Measurements from ENCODE around the gene WNT7B.

The WNT7B gene

GRCh38 chr22:45925811-45926351 lies 51.1 kb downstream of the WNT7B start:
- ATAC-seq (replicated peaks) (no peak), DNase-seq (no peak)
- H3K27me3 Mint-ChIP-seq, result peaks cover 8 to 28% of the 10 kb centered on the region in 2 donors
- no peak overlapping the region for H3K4me3 Mint-ChIP-seq
- H3K4me1 Mint-ChIP-seq (ENCODE audit: low read depth in 2 of 2), result no peaks in the 10 kb centered on the region
- no peak overlapping the region for H3K27ac Mint-ChIP-seq
- no peaks in the 10 kb centered on the region for H3K9me3 Mint-ChIP-seq
- H3K36me3 Mint-ChIP-seq (ENCODE audit: insufficient read depth), result peaks cover 3% of the 10 kb centered on the region

DNA sequence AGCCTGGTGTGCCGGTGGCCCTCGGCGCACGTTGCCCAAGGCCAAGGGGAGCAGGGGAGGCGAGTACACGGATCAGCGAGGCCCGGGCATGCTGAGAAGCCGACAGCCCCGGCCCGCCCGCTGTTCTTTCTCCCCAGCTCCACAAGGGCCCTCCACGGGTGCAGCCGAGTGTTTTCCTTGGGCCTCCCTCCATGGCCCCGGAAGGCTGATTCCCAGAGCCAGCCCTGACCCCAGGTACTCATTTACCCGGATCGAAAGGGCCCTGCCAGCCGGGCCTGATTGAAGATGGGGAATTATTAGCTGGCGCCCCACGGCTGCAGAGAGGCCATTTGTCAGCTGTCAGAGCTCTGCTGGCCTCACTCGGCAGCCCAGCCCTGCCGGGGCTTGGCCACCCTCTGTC lies 53.1 kb downstream of the WNT7B start:
- ATAC-seq (replicated peaks) (no peak), DNase-seq (no peak)
- H3K9me3 Mint-ChIP-seq, result no peaks in the 10 kb centered on the region
- no peak overlapping the region for H3K4me3 Mint-ChIP-seq
- peaks cover 3% of the 10 kb centered on the region for H3K36me3 Mint-ChIP-seq (ENCODE audit: insufficient read depth)
- peaks cover 5 to 13% of the 10 kb centered on the region in 2 donors for H3K27me3 Mint-ChIP-seq
- H3K4me1 Mint-ChIP-seq (ENCODE audit: low read depth in 2 of 2), result no peaks in the 10 kb centered on the region
- H3K27ac Mint-ChIP-seq, result no peak overlapping the region

- Mint-ChIP-seq H3K36me3 (ENCODE audit: insufficient read depth) (peaks cover 3% of the 10 kb centered on the region), H3K4me1 (ENCODE audit: low read depth in 2 of 2) (no peaks in the 10 kb centered on the region), H3K4me3 (no peak overlapping the region), H3K9me3 (no peaks in the 10 kb centered on the region), H3K27ac (no peak overlapping the region), H3K27me3 (peaks cover 5 to 11% of the 10 kb centered on the region in 2 donors)
- no peak for DNase-seq
- ATAC-seq (replicated peaks), result no peak
Observed at GRCh38 chr22:45923212-45923611, 53.8 kb downstream of the WNT7B start.

GRCh38 chr22:45922661-45923060 lies 54.3 kb downstream of the WNT7B start:
- no peak overlapping the region for H3K4me3 Mint-ChIP-seq
- H3K36me3 Mint-ChIP-seq (ENCODE audit: insufficient read depth), result peaks cover 3% of the 10 kb centered on the region
- no peak for ATAC-seq (replicated peaks)
- H3K27ac Mint-ChIP-seq, result no peak overlapping the region
- no peaks in the 10 kb centered on the region for H3K9me3 Mint-ChIP-seq
- no peaks in the 10 kb centered on the region for H3K4me1 Mint-ChIP-seq (ENCODE audit: low read depth in 2 of 2)
- H3K27me3 Mint-ChIP-seq, result peaks cover 8 to 17% of the 10 kb centered on the region in 2 donors
- DNase-seq, result no peak

DNA sequence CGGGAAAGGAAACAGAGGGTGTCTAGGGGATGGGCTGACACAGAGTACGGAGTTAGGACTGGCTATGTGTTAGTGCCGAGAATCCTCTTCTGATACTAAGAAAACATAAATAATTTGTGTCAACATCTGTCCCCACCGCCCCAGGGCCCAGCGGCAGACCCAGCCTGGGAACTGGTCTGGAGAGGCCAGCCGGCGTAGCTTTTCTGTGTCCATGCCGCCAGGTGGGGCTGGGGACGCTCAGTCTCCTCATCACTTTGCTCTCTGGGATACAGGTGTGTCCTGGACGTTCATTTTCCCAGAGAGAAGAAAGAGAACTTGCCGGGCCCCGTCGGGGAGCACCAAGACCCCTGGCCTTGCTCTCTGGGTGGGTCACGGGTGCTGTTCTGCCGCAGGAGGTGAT lies 54.7 kb downstream of the WNT7B start:
- no peak for ATAC-seq (replicated peaks)
- peaks cover 12 to 21% of the 10 kb centered on the region in 2 donors for H3K27me3 Mint-ChIP-seq
- no peaks in the 10 kb centered on the region for H3K4me1 Mint-ChIP-seq (ENCODE audit: low read depth in 2 of 2)
- peaks cover 3% of the 10 kb centered on the region for H3K36me3 Mint-ChIP-seq (ENCODE audit: insufficient read depth)
- H3K27ac Mint-ChIP-seq, result no peak overlapping the region
- no peak overlapping the region for H3K4me3 Mint-ChIP-seq
- DNase-seq, result no peak
- H3K9me3 Mint-ChIP-seq, result no peaks in the 10 kb centered on the region

GRCh38 chr22:45919504-45920286 lies 57.3 kb downstream of the WNT7B start:
- Mint-ChIP-seq H3K9me3 (no peaks in the 10 kb centered on the region), H3K27me3 (peaks cover 13 to 29% of the 10 kb centered on the region in 2 donors), H3K4me1 (ENCODE audit: low read depth in 2 of 2) (no peaks in the 10 kb centered on the region), H3K4me3 (no peak overlapping the region), H3K27ac (no peak overlapping the region), H3K36me3 (ENCODE audit: insufficient read depth) (peaks cover 3% of the 10 kb centered on the region)
- DNase-seq, result no peak
- ATAC-seq (replicated peaks), result no peak

DNA sequence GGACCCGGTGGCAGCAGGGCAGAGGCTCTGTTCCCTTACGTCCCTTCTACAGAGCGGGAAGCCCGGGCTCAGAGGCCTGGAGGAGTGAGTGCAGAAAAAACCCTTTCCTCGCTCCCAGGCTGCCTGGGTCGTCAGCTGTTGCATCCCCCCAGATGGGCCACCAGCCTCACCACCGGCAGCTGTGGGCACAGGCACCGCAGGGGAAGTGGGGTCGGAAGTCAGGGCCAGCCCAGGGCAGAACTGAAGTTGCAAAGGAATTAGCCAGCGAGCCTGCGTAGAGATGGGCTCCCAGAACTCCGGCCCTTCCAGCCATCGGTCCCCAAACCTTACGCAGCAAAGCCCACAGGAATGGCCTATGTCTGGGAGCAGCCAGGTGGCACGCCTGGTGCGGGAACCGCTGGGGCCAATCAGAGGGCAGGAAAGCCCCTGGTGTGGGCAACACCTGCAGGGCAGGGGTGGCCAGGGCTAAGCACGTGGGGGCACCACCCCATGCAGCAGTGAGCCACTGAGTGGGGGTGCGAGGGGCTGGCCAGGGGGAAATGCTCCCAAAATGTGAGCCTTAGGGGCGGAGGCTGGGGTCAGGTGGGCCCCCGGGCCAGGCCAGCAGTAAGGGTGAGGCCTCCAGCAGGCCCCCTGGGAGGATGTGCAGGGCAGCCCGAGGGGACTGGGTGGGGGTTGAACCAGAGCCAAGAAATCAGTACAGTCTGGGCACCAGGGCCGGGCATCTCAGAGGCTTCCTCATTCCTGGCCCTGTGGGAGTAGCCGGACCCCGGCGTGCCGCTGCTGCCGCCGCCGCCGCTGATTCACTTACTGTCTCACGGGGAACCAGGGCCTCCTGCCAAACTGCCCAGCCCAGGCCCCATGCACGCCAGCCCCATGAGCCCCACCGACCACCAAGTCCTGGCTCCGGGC lies 58.2 kb downstream of the WNT7B start:
- peaks cover 4 to 7% of the 10 kb centered on the region in 2 donors for H3K9me3 Mint-ChIP-seq
- ATAC-seq (replicated peaks) (no peak), DNase-seq (no peak)
- peaks cover 3 to 4% of the 10 kb centered on the region in 2 donors for H3K4me1 Mint-ChIP-seq (ENCODE audit: low read depth in 2 of 2)
- H3K4me3 Mint-ChIP-seq, result no peak overlapping the region
- H3K27me3 Mint-ChIP-seq, result peaks cover 18 to 28% of the 10 kb centered on the region in 2 donors
- H3K36me3 Mint-ChIP-seq (ENCODE audit: insufficient read depth), result peaks cover 3% of the 10 kb centered on the region
- H3K27ac Mint-ChIP-seq, result no peak overlapping the region

DNA sequence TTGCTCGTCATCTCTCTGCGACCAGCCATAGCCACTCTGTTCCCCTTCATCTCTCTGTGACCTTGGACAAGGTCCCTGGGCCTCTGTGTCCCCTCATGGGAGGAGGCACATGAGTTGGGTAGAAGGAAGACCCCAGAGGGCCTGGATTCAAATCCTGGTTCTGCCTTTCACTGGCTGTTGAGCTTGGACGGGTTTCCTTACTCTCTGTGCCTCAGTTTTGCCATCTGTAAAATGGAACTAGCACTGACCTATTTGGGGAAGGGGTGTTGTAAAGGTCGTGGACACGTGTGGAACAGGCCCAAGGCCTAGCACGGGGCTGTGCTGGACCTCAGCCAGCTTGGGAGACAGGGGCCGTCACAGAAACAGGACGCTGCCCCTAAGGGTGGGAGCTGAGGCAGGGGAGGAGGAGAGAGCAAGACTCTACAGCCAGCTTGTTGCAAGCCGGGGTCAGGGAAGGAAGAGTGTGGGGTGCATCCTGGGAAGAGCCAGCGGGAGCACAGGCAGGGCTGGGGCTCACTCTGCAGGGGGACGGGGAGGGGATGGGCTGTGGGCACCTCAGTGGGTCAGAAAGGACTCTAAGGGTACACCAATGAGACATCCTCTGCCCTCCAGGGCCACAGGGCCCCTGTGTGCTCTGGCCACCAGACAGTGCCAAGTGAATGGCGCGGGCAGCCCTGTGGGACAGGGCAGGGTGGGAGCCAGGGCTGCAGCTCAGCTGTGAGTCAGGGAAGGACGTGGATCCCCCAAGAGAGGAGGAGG lies 59.1 kb downstream of the WNT7B start:
- ATAC-seq (replicated peaks), result no peak
- H3K36me3 Mint-ChIP-seq (ENCODE audit: insufficient read depth), result peaks cover 5% of the 10 kb centered on the region

DNA sequence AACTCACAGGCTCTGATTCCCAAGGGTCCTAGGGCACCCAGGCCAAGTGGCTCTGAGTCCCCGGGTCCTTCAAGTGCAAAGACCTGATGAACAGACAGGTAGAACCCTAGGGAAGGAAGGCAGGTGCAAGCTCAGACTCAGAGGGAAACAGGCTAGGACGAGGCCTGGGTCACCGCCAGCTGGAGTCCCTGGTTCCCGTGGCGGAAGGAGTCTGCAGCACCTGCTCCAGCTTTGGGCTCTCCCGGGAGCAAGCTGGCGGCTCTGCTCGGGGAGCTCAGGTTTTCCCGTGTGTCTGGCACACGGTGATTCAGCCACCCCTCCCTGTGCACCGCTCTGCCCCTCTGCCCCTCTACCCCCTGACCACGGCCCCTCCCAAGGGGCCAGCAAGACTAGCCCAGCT lies 59.8 kb downstream of the WNT7B start:
- no peak overlapping the region for H3K27ac Mint-ChIP-seq
- no peak for ATAC-seq (replicated peaks)
- H3K4me3 Mint-ChIP-seq, result no peak overlapping the region

More for the DNA sequence above, 59.1 kb downstream of the WNT7B start:
- Mint-ChIP-seq H3K27me3 (peaks cover 22 to 34% of the 10 kb centered on the region in 2 donors), H3K9me3 (peaks cover 4 to 7% of the 10 kb centered on the region in 2 donors), H3K4me3 (no peak overlapping the region), H3K27ac (no peak overlapping the region), H3K4me1 (ENCODE audit: low read depth in 2 of 2) (peaks cover 3 to 4% of the 10 kb centered on the region in 2 donors)
- no peak for DNase-seq

DNA sequence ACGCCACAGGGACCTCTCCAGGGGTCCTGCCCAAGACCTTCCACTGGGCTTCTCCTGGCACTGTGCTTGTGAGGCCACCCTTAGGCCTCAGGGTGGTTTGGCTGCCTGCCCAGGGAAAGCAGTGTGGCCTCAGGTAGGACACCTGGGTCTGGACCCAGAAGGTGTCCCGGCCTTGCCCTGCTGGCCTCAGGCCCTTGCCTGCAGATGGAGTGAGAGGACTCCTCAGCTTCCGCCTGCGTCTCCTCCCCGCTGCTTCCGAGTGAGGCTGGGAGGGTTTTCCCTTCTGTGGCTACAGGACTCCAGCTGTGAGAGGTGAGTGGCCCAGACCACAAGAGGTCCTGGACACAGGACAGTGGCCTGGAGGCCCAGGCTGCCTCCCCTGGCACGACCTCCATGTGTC lies 60.4 kb downstream of the WNT7B start:
- DNase-seq, result no peak
- H3K27ac Mint-ChIP-seq, result no peak overlapping the region
- H3K27me3 Mint-ChIP-seq, result peaks cover 33 to 47% of the 10 kb centered on the region in 2 donors
- H3K36me3 Mint-ChIP-seq (ENCODE audit: insufficient read depth), result peaks cover 2% of the 10 kb centered on the region
- H3K9me3 Mint-ChIP-seq, result peaks cover 4 to 7% of the 10 kb centered on the region in 2 donors
- H3K4me3 Mint-ChIP-seq, result no peak overlapping the region
- H3K4me1 Mint-ChIP-seq (ENCODE audit: low read depth in 2 of 2), result peaks cover 3 to 4% of the 10 kb centered on the region in 2 donors
- ATAC-seq (replicated peaks), result no peak

More for the DNA sequence above, 59.8 kb downstream of the WNT7B start:
- peaks cover 28 to 41% of the 10 kb centered on the region in 2 donors for H3K27me3 Mint-ChIP-seq
- H3K9me3 Mint-ChIP-seq, result peaks cover 4 to 7% of the 10 kb centered on the region in 2 donors
- DNase-seq, result no peak
- peaks cover 2% of the 10 kb centered on the region for H3K36me3 Mint-ChIP-seq (ENCODE audit: insufficient read depth)
- peaks cover 3 to 4% of the 10 kb centered on the region in 2 donors for H3K4me1 Mint-ChIP-seq (ENCODE audit: low read depth in 2 of 2)

DNA sequence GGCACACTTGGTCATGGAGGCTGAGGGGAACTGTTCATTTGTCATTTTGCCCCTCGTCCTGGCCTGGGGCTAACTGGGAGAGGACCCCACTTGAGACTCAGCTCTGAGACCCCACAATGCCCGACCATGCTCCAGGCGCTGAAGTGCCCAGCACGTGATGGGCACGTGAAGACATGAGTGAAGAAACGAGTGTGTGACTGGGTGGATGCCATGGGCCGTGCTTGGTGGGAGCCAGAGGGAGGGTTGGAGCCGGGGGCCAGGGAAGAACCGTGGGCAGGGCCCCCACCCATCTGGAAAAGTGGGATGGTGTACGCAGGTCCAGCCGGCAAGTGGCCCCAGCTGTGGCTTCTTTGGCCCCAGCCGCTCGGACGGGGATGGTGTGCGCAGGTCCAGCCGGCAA lies 61.1 kb downstream of the WNT7B start:
- H3K27ac Mint-ChIP-seq, result no peak overlapping the region
- H3K9me3 Mint-ChIP-seq, result peaks cover 4 to 7% of the 10 kb centered on the region in 2 donors
- peaks cover 3 to 4% of the 10 kb centered on the region in 2 donors for H3K4me1 Mint-ChIP-seq (ENCODE audit: low read depth in 2 of 2)
- ATAC-seq (replicated peaks) (no peak), DNase-seq (no peak)
- H3K27me3 Mint-ChIP-seq, result peaks cover 31 to 54% of the 10 kb centered on the region in 2 donors
- no peak overlapping the region for H3K4me3 Mint-ChIP-seq
- peaks cover 2% of the 10 kb centered on the region for H3K36me3 Mint-ChIP-seq (ENCODE audit: insufficient read depth)

GRCh38 chr22:45915151-45915550 lies 61.8 kb downstream of the WNT7B start:
- Mint-ChIP-seq H3K4me3 (no peak overlapping the region), H3K9me3 (peaks cover 4 to 7% of the 10 kb centered on the region in 2 donors), H3K27ac (no peak overlapping the region), H3K36me3 (ENCODE audit: insufficient read depth) (peaks cover 2% of the 10 kb centered on the region), H3K27me3 (peaks cover 28 to 61% of the 10 kb centered on the region in 2 donors), H3K4me1 (ENCODE audit: low read depth in 2 of 2) (peaks cover 3 to 4% of the 10 kb centered on the region in 2 donors)
- no peak for DNase-seq
- ATAC-seq (replicated peaks), result no peak

DNA sequence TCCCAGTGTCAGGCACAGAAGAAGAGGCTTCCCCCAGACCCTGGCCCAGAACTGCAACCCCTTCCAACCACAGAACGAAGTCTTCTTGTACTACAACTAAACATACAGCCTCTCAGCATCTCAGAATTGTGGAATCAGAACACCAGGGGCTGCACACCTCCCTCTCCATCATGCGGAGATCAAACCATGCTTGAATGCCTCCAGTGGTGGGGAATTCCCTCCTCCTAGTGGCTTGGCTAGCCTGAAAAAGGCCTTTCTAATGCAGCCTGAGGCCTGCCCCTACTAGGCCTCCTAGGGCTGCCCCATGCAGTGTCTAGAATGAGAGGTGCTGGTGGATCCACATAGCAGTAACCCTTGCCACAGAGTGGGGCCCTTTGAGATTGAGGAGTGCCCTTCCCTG lies 62.7 kb downstream of the WNT7B start:
- no peak overlapping the region for H3K27ac Mint-ChIP-seq
- peaks cover 3 to 4% of the 10 kb centered on the region in 2 donors for H3K4me1 Mint-ChIP-seq (ENCODE audit: low read depth in 2 of 2)
- peaks cover 4 to 7% of the 10 kb centered on the region in 2 donors for H3K9me3 Mint-ChIP-seq
- no peak for DNase-seq
- H3K4me3 Mint-ChIP-seq, result no peak overlapping the region
- peaks cover 28 to 65% of the 10 kb centered on the region in 2 donors for H3K27me3 Mint-ChIP-seq
- ATAC-seq (replicated peaks), result no peak
- H3K36me3 Mint-ChIP-seq (ENCODE audit: insufficient read depth), result peaks cover 2% of the 10 kb centered on the region
